HEK293T (cell line): ENCODE results near the gene NDUFC1.

Experiments
- SUZ12 ChIP-seq: fragments of 450-650 bp; IDR thresholded peaks from 2 replicates; pipeline ENCODE4 v1.6.1; 2016; ENCODE audit warnings: mild to moderate bottlenecking
- TARDBP ChIP-seq: fragments of 450-650 bp; IDR thresholded peaks from 2 replicates; pipeline ENCODE4 v1.6.1; 2016
- ZNF384 ChIP-seq: fragments of 450-650 bp; IDR thresholded peaks from 2 replicates; pipeline ENCODE4 v1.6.1; 2016

DNA sequence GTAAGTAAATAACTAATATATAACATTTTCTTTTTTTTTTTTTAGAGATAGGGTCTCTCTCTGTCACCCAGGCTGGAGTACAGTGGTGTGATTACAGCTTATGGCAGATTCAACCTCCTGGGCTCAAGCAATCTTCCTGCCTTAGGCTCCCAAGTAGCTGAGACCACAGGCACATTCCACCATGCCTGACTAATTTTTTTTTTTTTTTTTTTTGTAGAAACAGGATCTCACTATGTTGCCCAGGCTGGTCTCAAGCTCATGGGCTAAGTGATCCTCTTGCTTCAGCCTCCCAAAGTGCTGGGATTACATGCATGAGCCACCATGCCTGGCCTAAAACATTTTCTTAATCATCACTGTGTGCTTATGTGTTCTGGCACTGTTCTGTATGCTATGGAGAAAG, 55.0 kb downstream of the NDUFC1 start:
- TF ChIP-seq SUZ12 (no peak), TARDBP (no peak), ZNF384 (peak; percentile 76)
